Measurements from ENCODE around the gene PDE11A. TPM values are rescaled to one million over a fixed set of nuclear protein-coding genes. Genes with fewer than 3 reads are reported as not detected.

Gene PDE11A
- total and polyA plus RNA-seq, 2 of the 8 experiments (the other 6 are each of a cell fraction or from before 2014, with no cell fraction given), result 0.19 to 0.23 TPM

GRCh38 chr2:177771191-177771590 is 301.4 kb downstream of the PDE11A start:
- Histone ChIP-seq H3K27me3 (replicated peaks in 1 of 4; ENCODE audit: control insufficient read depth in 3 of 4, extremely low read depth in 1 of 4, insufficient read depth in 3 of 4, low read length in 3 of 4) (no peaks in the 10 kb centered on the region), H2BK120ac (replicated peaks; ENCODE audit: low read depth, low read length) (no peak overlapping the region), H2AFZ (ENCODE audit: low read length) (no peak overlapping the region), H2AK5ac (ENCODE audit: low read depth, low read length) (no peak overlapping the region), H3K79me2 (ENCODE audit: control insufficient read depth in 1 of 2, insufficient read depth in 2 of 2, low read length in 2 of 2) (no peaks in the 10 kb centered on the region), H3K27ac (ENCODE audit: low read depth, low read length) (no peak overlapping the region), H2BK5ac (ENCODE audit: low read depth, low read length) (no peak overlapping the region), H3K4me3 (ENCODE audit: extremely low read depth in 1 of 4, insufficient read depth in 2 of 4, low read depth in 3 of 4, low read length in 4 of 4) (no peak overlapping the region), H2BK12ac (ENCODE audit: low read depth, low read length) (no peak overlapping the region), H4K20me1 (replicated peaks in 1 of 2; ENCODE audit: control insufficient read depth in 1 of 2, insufficient read depth in 2 of 2, low read length in 2 of 2) (no peaks in the 10 kb centered on the region), H3K56ac (replicated peaks; ENCODE audit: insufficient read length, low read depth, low read length) (no peak overlapping the region), H4K8ac (ENCODE audit: extremely low read depth, insufficient read depth, low read length) (no peak overlapping the region), H3K9me3 (ENCODE audit: insufficient read depth in 2 of 2, low read depth in 1 of 2, low read length in 1 of 2) (no peaks in the 10 kb centered on the region), H3K23ac (ENCODE audit: insufficient read length) (no peak overlapping the region), H3K4me1 (replicated peaks in 1 of 4; ENCODE audit: control insufficient read depth in 3 of 4, insufficient read depth in 4 of 4, low read length in 3 of 4) (no peaks in the 10 kb centered on the region), H4K91ac (replicated peaks; ENCODE audit: insufficient read length, low read length) (no peak overlapping the region), H3K23me2 (ENCODE audit: low read depth, low read length) (no peaks in the 10 kb centered on the region), H3K4me2 (ENCODE audit: insufficient read depth in 1 of 2, low read depth in 2 of 2, low read length in 2 of 2) (no peak overlapping the region), H2BK15ac (ENCODE audit: low read length) (no peak overlapping the region), H2BK20ac (ENCODE audit: low read length) (no peak overlapping the region), H3K18ac (ENCODE audit: extremely low read depth, low read length) (no peak overlapping the region), H3K36me3 (ENCODE audit: control insufficient read depth in 2 of 4, insufficient read depth in 4 of 4, low read length in 3 of 4) (no peaks in the 10 kb centered on the region), H3K14ac (ENCODE audit: insufficient read length) (no peak overlapping the region), H3K9ac (replicated peaks in 1 of 4; ENCODE audit: extremely low read depth in 1 of 4, low read depth in 3 of 4, low read length in 3 of 4) (no peak overlapping the region), H3K79me1 (ENCODE audit: low read depth, low read length) (no peaks in the 10 kb centered on the region), H4K5ac (ENCODE audit: insufficient read length, low read depth, low read length) (no peak overlapping the region), H3K4ac (replicated peaks; ENCODE audit: insufficient read length, low read depth, low read length) (no peak overlapping the region)
- TF ChIP-seq GABPA (IDR thresholded peaks at IDR 0.05; ENCODE audit: borderline replicate concordance, insufficient read depth, low read length), result no peak
- TF ChIP-seq YY1 (IDR thresholded peaks at IDR 0.05; ENCODE audit: low read depth, low read length), result no peak
- no peak for TF ChIP-seq CHD2 (IDR thresholded peaks at IDR 0.05; ENCODE audit: low read length)
- TF ChIP-seq SP1 (IDR thresholded peaks at IDR 0.05; ENCODE audit: low read depth, low read length), result no peak
- no peak for TF ChIP-seq SP2 (IDR thresholded peaks at IDR 0.05; ENCODE audit: low read length)
- TF ChIP-seq NRF1 (IDR thresholded peaks at IDR 0.05; ENCODE audit: low read depth, low read length), result no peak
- TF ChIP-seq RBBP5 (IDR thresholded peaks at IDR 0.05; ENCODE audit: borderline replicate concordance, low read depth, low read length), result no peak
- no peak for TF ChIP-seq BACH1 (IDR thresholded peaks at IDR 0.05; ENCODE audit: low read length)
- no peak for TF ChIP-seq CBX8 (IDR thresholded peaks at IDR 0.05; ENCODE audit: borderline replicate concordance, low read depth, low read length)
- TF ChIP-seq TCF12 (IDR thresholded peaks at IDR 0.05; ENCODE audit: low read depth, low read length), result no peak
- DNase-seq (ENCODE audit: low read depth in 1 of 2, low spot score in 2 of 2) (no peak), FAIRE-seq (no peak)
- 91% methylated on average over 3 of the region's 3 CpGs; no CpG with 5 or more reads in 1 of the 2 experiments for WGBS, 2 experiments (ENCODE audit: extremely low coverage in 1 of 2, insufficient coverage in 1 of 2, insufficient read length in 1 of 2, insufficient replicate concordance in 2 of 2, low coverage in 1 of 2, low lambda C conversion rate in 2 of 2, missing lambda C conversion rate in 1 of 2)
- ChIA-PET POLR2A (ENCODE audit: partially characterized antibody) (no interaction called here), CTCF (ENCODE audit: partially characterized antibody) (interaction anchor here (0.7 to 1.3 kb wide), 3 partner anchors 9 to 465 kb away, joined by 3 to 6 read pairs (median 3); no protein-coding TSS in a partner anchor)

Measured in H1 (cell line).